ENCODE measurements around the gene HOXB9. TPM values are rescaled to one million over a fixed set of nuclear protein-coding genes. Genes with fewer than 3 reads are reported as not detected.

Gene HOXB9
- total RNA-seq, 1 donor from 2014 or later = 33.2 TPM

Other genes starting within 250 kb of the HOXB9 start
- gene SKAP1, start 196.1 kb downstream of the HOXB9 start, total RNA-seq = 25.4 TPM
- 0.31 TPM for gene HOXB1, start 95.3 kb downstream of the HOXB9 start, total RNA-seq
- 50.7 TPM for gene HOXB2, start 81.2 kb downstream of the HOXB9 start, total RNA-seq
- 28.7 TPM for gene HOXB4, start 48.0 kb downstream of the HOXB9 start, total RNA-seq
- gene HOXB3, start 36.1 kb downstream of the HOXB9 start, total RNA-seq = 179 TPM
- gene HOXB5, start 32.6 kb downstream of the HOXB9 start, total RNA-seq = 30.1 TPM
- gene HOXB6, start 21.4 kb downstream of the HOXB9 start, total RNA-seq = 111 TPM
- gene HOXB7, start 15.3 kb downstream of the HOXB9 start, total RNA-seq = 28.9 TPM
- 56.2 TPM for gene HOXB8, start 11.1 kb downstream of the HOXB9 start, total RNA-seq
- gene PRAC1, start 96.2 kb upstream of the HOXB9 start, total RNA-seq = not detected
- gene PRAC2, start 96.8 kb upstream of the HOXB9 start, total RNA-seq = not detected
- gene HOXB13, start 102.4 kb upstream of the HOXB9 start, total RNA-seq = not detected
- gene TTLL6, start 190.9 kb upstream of the HOXB9 start, total RNA-seq = 0.68 TPM
- gene CALCOCO2, start 204.7 kb upstream of the HOXB9 start, total RNA-seq = 221 TPM